K562 (cell line): ENCODE measurements around the gene CCL4. TPM values are rescaled to one million over a fixed set of nuclear protein-coding genes. Genes with fewer than 3 reads are reported as not detected.

Experiments
- ATAC-seq: fragments of 200-7000 bp; cut with Tn5 transposase; 3 replicates; pipeline ENCODE4 v1.9.1; 2020; ENCODE audit warnings: moderate library complexity
- BruUV-seq: library from RNA; stranded (reverse); fragments of 400-500 nt; replicated peaks from 2 replicates; lab custom pipeline; 2021; lab: Mats Ljungman, UMichigan
- CTCF ChIA-PET: fragments of 300-600 bp; formaldehyde crosslinking; extraction: SDS; loops from one replicate; lab custom pipeline; 2021; ENCODE audit warnings: low intra/inter-chr PET ratio; lab: Yijun Ruan, JAX
- POLR2A ChIA-PET: fragments of 300-600, 350-650 bp; sonication (Branson Sonifier 250); formaldehyde crosslinking; extraction: SDS; loops from one replicate; lab custom pipeline; 2021; ENCODE audit warnings: antibody characterized with exemption, inconsistent platforms; lab: Yijun Ruan, JAX
- DNase-seq, 4 experiments: peaks; one replicate each; pipeline versions ENCODE4 v3.0.0 to v3.0.0-alpha.2; 2011 to 2018; ENCODE audit warnings: low spot score in 3 of 4, mixed read lengths in 3 of 4; ENCODE audit errors: extremely low read depth in 1 of 4
- FAIRE-seq: peaks from 2 replicates; lab custom pipeline; 2011; peaks lifted over from hg19 to GRCh38; lab: Jason Lieb, UNC
- H2AFZ ChIP-seq: 2 replicates; pipeline ENCODE4 v1.6.0; 2011; ENCODE audit warnings: low read depth, low read length, control low read depth, inconsistent platforms
- H3K27ac ChIP-seq: fragments of 200-600 bp; 3 replicates; pipeline ENCODE4 v1.8.0; 2011; ENCODE audit warnings: low read depth, mild to moderate bottlenecking, control low read depth, inconsistent platforms, low read length, moderate library complexity, mixed read lengths; ENCODE audit errors: extremely low read depth
- H3K27me3 ChIP-seq, 2 experiments: fragments of 300-600 bp in 1 of 2; 2 replicates in 1 of 2; 3 replicates in 1 of 2; pipeline versions ENCODE4 v1.6.0 to v1.8.0; 2011; ENCODE audit warnings: inconsistent platforms in 2 of 2, low read length in 2 of 2, mild to moderate bottlenecking in 1 of 2, mixed read lengths in 1 of 2, moderate library complexity in 1 of 2; ENCODE audit not compliant: control insufficient read depth in 2 of 2, insufficient read depth in 2 of 2
- H3K36me3 ChIP-seq: fragments of 300-600 bp; 3 replicates; pipeline ENCODE4 v1.8.0; 2011; ENCODE audit warnings: mild to moderate bottlenecking, low read length, inconsistent platforms; ENCODE audit not compliant: control insufficient read depth, insufficient read depth
- H3K4me1 ChIP-seq, 2 experiments: fragments of 200-600 bp in 1 of 2; replicated peaks in 1 of 2; 2 replicates in 1 of 2; 3 replicates in 1 of 2; pipeline versions ENCODE4 v1.5.1 to v1.8.0; 2011; ENCODE audit warnings: inconsistent platforms in 2 of 2, low read length in 2 of 2, mild to moderate bottlenecking in 1 of 2, mixed read lengths in 1 of 2, moderate library complexity in 1 of 2; ENCODE audit not compliant: control insufficient read depth in 2 of 2, insufficient read depth in 2 of 2
- H3K4me2 ChIP-seq: 2 replicates; pipeline ENCODE4 v1.6.1; 2011; ENCODE audit warnings: low read length, control low read depth, inconsistent platforms, mixed read lengths; ENCODE audit not compliant: insufficient read depth
- H3K4me3 ChIP-seq: fragments of 200-600 bp; sonication (generic), shearing (Covaris generic); 2 replicates; pipeline ENCODE4 v1.5.1; 2016; ENCODE audit warnings: control low read depth, inconsistent platforms
- H3K79me2 ChIP-seq: fragments of 200-600 bp; 3 replicates; pipeline ENCODE4 v1.8.0; 2011; ENCODE audit warnings: low read length, inconsistent platforms; ENCODE audit not compliant: control insufficient read depth, insufficient read depth
- H3K9ac ChIP-seq, 2 experiments: 2 replicates each; pipeline versions ENCODE4 v1.6.0 to v1.6.1; 2011; ENCODE audit warnings: low read depth in 2 of 2, low read length in 2 of 2, control low read depth in 1 of 2, inconsistent platforms in 1 of 2, mild to moderate bottlenecking in 1 of 2, mixed read lengths in 1 of 2; ENCODE audit not compliant: insufficient read depth in 1 of 2
- H3K9me1 ChIP-seq: one replicate; pipeline ENCODE4 v1.6.0; 2011; ENCODE audit warnings: inconsistent platforms, mild to moderate bottlenecking, low read length, moderate library complexity; ENCODE audit not compliant: control insufficient read depth, insufficient read depth
- H3K9me3 ChIP-seq: replicated peaks from 2 replicates; pipeline ENCODE4 v1.5.1; 2011; ENCODE audit warnings: low read depth, low read length, inconsistent platforms; ENCODE audit not compliant: control insufficient read depth, insufficient read depth
- H4K20me1 ChIP-seq: replicated peaks from 2 replicates; pipeline ENCODE4 v1.6.1; 2011; ENCODE audit warnings: low read length, inconsistent platforms, mixed read lengths; ENCODE audit not compliant: control insufficient read depth, insufficient read depth
- CBX2 ChIP-seq: fragments of 200-600 bp; sonication (generic); IDR thresholded peaks from one replicate; pipeline ENCODE4 v1.6.1; 2012; ENCODE audit warnings: mild to moderate bottlenecking, low read length, inconsistent platforms; ENCODE audit not compliant: insufficient read depth, poor library complexity, severe bottlenecking
- CREM ChIP-seq: IDR thresholded peaks from 2 replicates; pipeline ENCODE4 v1.6.1; 2014; ENCODE audit warnings: antibody characterized with exemption, low read depth
- FOS ChIP-seq: IDR thresholded peaks from 3 replicates; pipeline ENCODE4 v1.6.1; 2011; ENCODE audit not compliant: insufficient read length; ENCODE audit errors: extremely low read depth
- POLR3G ChIP-seq: IDR thresholded peaks from 2 replicates; pipeline ENCODE4 v1.6.1; 2011; ENCODE audit not compliant: insufficient read length, insufficient replicate concordance; ENCODE audit errors: extremely low read depth
- RAD51 ChIP-seq: fragments of 450-650 bp; IDR thresholded peaks from 2 replicates; pipeline ENCODE4 v1.7.1; 2016; ENCODE audit warnings: low read depth, mild to moderate bottlenecking, borderline replicate concordance
- RFX1 ChIP-seq: fragments of 450-650 bp; IDR thresholded peaks from 2 replicates; pipeline ENCODE4 v1.6.1; 2016; ENCODE audit warnings: mild to moderate bottlenecking, moderate library complexity
- WHSC1 ChIP-seq: IDR thresholded peaks from one replicate; pipeline ENCODE4 v1.6.1; 2012; ENCODE audit warnings: low read length, control low read depth, inconsistent platforms
- ZNF174 ChIP-seq: fragments of 250-450 bp; sonication (Bioruptor Pico); IDR thresholded peaks from 2 replicates; pipeline ENCODE4 v1.4.0; 2020; ENCODE audit warnings: mild to moderate bottlenecking
- ZNF695 ChIP-seq: fragments of 450-650 bp; formaldehyde crosslinking; IDR thresholded peaks from 2 replicates; pipeline ENCODE4 v1.4.0; 2020; ENCODE audit warnings: mild to moderate bottlenecking, moderate library complexity
- WGBS: fragments of 100-300 bp; shearing (Covaris generic); methylation state at CpG from one replicate; pipeline ENCODE4 v1.1.6; 2016; ENCODE audit warnings: low coverage, mixed read lengths; ENCODE audit not compliant: insufficient coverage; ENCODE audit errors: missing lambda C conversion rate; 5-methylcytosine and 5-hydroxymethylcytosine counted together
- in situ Hi-C: fragments of 300-500 bp; cut with MboI; formaldehyde crosslinking; loops from 4 replicates; pipeline ENCODE4 v1.15.0; 2018; ENCODE audit warnings: inconsistent platforms, mixed read lengths
- intact Hi-C: fragments of 100-400 bp; cut with micrococcal nuclease; formaldehyde crosslinking; loops from 2 replicates; pipeline ENCODE4 v1.14.2; 2022
- polyA plus RNA-seq, 8 experiments: library from polyadenylated mRNA; depleted of rRNA in 4 of 8; stranded (reverse) in 5 of 8; unstranded in 3 of 8; fragments of >200 nt; fragmentation: Nextera tagmentation in 2 of 8; fragmentation: Illumina TruSeq in 1 of 8; extraction: Ambion mirVana in 2 of 8; extraction: Trizol in 1 of 8; gene quantifications; 2 replicates each; pipeline versions ENCODE4 v1.2.1 to v1.2.3, GENCODE V29; 2011 to 2014; ENCODE audit warnings: inconsistent platforms in 1 of 8, missing spikeins in 1 of 8
- total RNA-seq, 7 experiments: library from RNA; depleted of rRNA in 6 of 7; stranded (reverse); fragments of >200 nt in 6 of 7; fragmentation: Illumina TruSeq in 2 of 7; extraction: Trizol in 2 of 7; gene quantifications; 2 replicates each; pipeline versions ENCODE4 v1.2.1 to v1.2.3, GENCODE V29; 2011 to 2021; ENCODE audit warnings: low replicate concordance in 1 of 7
- TF ChIP-seq, protein P1 (sequence below): sonication (generic); formaldehyde crosslinking; IDR thresholded peaks from 2 replicates; pipeline ENCODE4 v1.8.0; 2023; ENCODE audit warnings: mild to moderate bottlenecking, missing genetic modification reagents

Gene CCL4
- total and polyA plus RNA-seq, 9 of the 15 experiments (the other 6 are each of a cell fraction or from before 2014, with no cell fraction given): 0.91 TPM; not detected in 8

DNA sequence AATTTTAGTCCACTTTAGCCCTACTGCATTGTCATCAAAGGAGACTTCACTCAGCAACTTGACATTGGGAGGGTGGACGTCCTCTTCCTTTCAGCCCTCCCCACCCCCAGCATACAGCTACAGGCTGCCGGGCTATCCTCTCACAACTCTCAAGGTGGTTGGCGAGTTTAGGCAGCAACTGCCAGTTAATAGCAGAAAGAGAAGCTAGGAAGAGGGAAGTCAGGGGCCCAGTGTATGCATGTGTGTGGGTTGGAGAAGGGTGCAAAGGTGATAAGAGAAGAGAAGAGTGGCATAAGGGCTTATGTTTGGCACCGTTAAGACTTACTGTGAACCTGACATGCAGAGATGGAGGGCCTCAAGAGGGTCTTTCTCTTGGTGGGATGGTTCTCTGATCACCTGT, 31.8 kb downstream of the CCL4 start:
- Histone ChIP-seq H3K27ac (no peak overlapping the region), H3K4me2 (no peak overlapping the region), H3K9ac (no peak overlapping the region), H3K9me1 (no peaks in the 10 kb centered on the region), H3K4me1 (no peaks in the 10 kb centered on the region), H3K9me3 (no peaks in the 10 kb centered on the region), H2AFZ (no peak overlapping the region), H4K20me1 (no peaks in the 10 kb centered on the region), H3K79me2 (no peaks in the 10 kb centered on the region), H3K4me3 (no peak overlapping the region), H3K36me3 (no peaks in the 10 kb centered on the region), H3K27me3 (no peaks in the 10 kb centered on the region; a peak in 1 of 5 replicates)
- 0% methylated on average over 4 of the region's 4 CpGs for WGBS
- DNase-seq: no peak
- no TSS peak for BruUV-seq
- TF ChIP-seq WHSC1 (no peak), CBX2 (no peak), RFX1 (no peak), POLR3G (no peak), ZNF174 (CRISPR knock-in tag) (no peak), CREM (no peak), RAD51 (no peak), FOS (no peak), ZNF695 (CRISPR knock-in tag) (no peak)
- TF ChIP-seq, protein P1, sequence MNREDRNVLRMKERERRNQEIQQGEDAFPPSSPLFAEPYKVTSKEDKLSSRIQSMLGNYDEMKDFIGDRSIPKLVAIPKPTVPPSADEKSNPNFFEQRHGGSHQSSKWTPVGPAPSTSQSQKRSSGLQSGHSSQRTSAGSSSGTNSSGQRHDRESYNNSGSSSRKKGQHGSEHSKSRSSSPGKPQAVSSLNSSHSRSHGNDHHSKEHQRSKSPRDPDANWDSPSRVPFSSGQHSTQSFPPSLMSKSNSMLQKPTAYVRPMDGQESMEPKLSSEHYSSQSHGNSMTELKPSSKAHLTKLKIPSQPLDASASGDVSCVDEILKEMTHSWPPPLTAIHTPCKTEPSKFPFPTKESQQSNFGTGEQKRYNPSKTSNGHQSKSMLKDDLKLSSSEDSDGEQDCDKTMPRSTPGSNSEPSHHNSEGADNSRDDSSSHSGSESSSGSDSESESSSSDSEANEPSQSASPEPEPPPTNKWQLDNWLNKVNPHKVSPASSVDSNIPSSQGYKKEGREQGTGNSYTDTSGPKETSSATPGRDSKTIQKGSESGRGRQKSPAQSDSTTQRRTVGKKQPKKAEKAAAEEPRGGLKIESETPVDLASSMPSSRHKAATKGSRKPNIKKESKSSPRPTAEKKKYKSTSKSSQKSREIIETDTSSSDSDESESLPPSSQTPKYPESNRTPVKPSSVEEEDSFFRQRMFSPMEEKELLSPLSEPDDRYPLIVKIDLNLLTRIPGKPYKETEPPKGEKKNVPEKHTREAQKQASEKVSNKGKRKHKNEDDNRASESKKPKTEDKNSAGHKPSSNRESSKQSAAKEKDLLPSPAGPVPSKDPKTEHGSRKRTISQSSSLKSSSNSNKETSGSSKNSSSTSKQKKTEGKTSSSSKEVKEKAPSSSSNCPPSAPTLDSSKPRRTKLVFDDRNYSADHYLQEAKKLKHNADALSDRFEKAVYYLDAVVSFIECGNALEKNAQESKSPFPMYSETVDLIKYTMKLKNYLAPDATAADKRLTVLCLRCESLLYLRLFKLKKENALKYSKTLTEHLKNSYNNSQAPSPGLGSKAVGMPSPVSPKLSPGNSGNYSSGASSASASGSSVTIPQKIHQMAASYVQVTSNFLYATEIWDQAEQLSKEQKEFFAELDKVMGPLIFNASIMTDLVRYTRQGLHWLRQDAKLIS: no peak
- ATAC-seq: no peak
- CTCF ChIA-PET: no interaction called here
- POLR2A ChIA-PET: interaction anchor here (0.6 kb wide), 1 partner anchor 804 kb away, joined by 5 read pairs; no protein-coding TSS in a partner anchor
- FAIRE-seq: no peak
- in situ Hi-C loops: loop anchor here (5.0 kb wide), 1 partner anchor 163 kb away; no protein-coding TSS in a partner anchor
- intact Hi-C loops: no loop called here
